DND-41 (cell line): ENCODE results near the gene TTC38.

Source experiments
- ATAC-seq: fragments of 200-7000 bp; cut with Tn5 transposase; 3 replicates; pipeline ENCODE4 v1.9.1; 2021; ENCODE audit warnings: low read depth; ENCODE audit not compliant: insufficient read depth
- DNase-seq: peaks from one replicate; pipeline ENCODE4 v3.0.0-alpha.2; 2020
- H2AFZ ChIP-seq: 2 replicates; pipeline ENCODE4 v1.6.0; 2012; ENCODE audit warnings: low read depth, low read length
- H3K27ac ChIP-seq: 2 replicates; pipeline ENCODE4 v1.5.1; 2012; ENCODE audit warnings: low read length, inconsistent platforms
- H3K27me3 ChIP-seq: fragments of 200-600 bp; sonication (generic); 2 replicates; pipeline ENCODE4 v1.6.0; 2012; ENCODE audit warnings: low read length, mild to moderate bottlenecking, inconsistent platforms; ENCODE audit not compliant: insufficient read depth, poor library complexity
- H3K36me3 ChIP-seq: 2 replicates; pipeline ENCODE4 v1.5.1; 2012; ENCODE audit warnings: low read length, inconsistent platforms; ENCODE audit not compliant: insufficient read depth
- H3K4me1 ChIP-seq: 2 replicates; pipeline ENCODE4 v1.5.1; 2012; ENCODE audit warnings: mild to moderate bottlenecking, low read length; ENCODE audit not compliant: insufficient read depth
- H3K4me2 ChIP-seq: 2 replicates; pipeline ENCODE4 v1.6.0; 2012; ENCODE audit warnings: mild to moderate bottlenecking, moderate library complexity, low read length, inconsistent platforms; ENCODE audit not compliant: insufficient read depth
- H3K4me3 ChIP-seq, 2 experiments: fragments of 200-600 bp in 1 of 2; shearing (Covaris generic) in 1 of 2; 2 replicates each; pipeline ENCODE4 v1.5.1; 2012 to 2016; ENCODE audit warnings: inconsistent platforms in 2 of 2, low read length in 2 of 2, mild to moderate bottlenecking in 2 of 2, low read depth in 1 of 2, moderate library complexity in 1 of 2
- H3K79me2 ChIP-seq: 2 replicates; pipeline ENCODE4 v1.6.0; 2012; ENCODE audit warnings: low read length, inconsistent platforms; ENCODE audit not compliant: insufficient read depth
- H3K9ac ChIP-seq: 2 replicates; pipeline ENCODE4 v1.6.0; 2012; ENCODE audit warnings: low read depth, mild to moderate bottlenecking, inconsistent platforms, low read length, moderate library complexity
- H3K9me3 ChIP-seq: 2 replicates; pipeline ENCODE4 v1.5.1; 2012; ENCODE audit warnings: low read length, moderate library complexity, mild to moderate bottlenecking, inconsistent platforms; ENCODE audit not compliant: insufficient read depth, severe bottlenecking
- H4K20me1 ChIP-seq: 2 replicates; pipeline ENCODE4 v1.6.0; 2012; ENCODE audit warnings: low read length; ENCODE audit not compliant: insufficient read depth
- CTCF ChIP-seq: IDR thresholded peaks from 2 replicates; pipeline ENCODE4 v1.5.1; 2012; ENCODE audit warnings: borderline replicate concordance, low read length, moderate library complexity, mild to moderate bottlenecking; ENCODE audit not compliant: poor library complexity, severe bottlenecking; ENCODE audit errors: extremely low read depth
- EZH2 ChIP-seq: IDR thresholded peaks from 3 replicates; pipeline ENCODE4 v1.6.1; 2012; ENCODE audit warnings: borderline replicate concordance, low read depth, mild to moderate bottlenecking, moderate library complexity, low read length, inconsistent platforms; ENCODE audit not compliant: severe bottlenecking

TTC38 gene

DNA sequence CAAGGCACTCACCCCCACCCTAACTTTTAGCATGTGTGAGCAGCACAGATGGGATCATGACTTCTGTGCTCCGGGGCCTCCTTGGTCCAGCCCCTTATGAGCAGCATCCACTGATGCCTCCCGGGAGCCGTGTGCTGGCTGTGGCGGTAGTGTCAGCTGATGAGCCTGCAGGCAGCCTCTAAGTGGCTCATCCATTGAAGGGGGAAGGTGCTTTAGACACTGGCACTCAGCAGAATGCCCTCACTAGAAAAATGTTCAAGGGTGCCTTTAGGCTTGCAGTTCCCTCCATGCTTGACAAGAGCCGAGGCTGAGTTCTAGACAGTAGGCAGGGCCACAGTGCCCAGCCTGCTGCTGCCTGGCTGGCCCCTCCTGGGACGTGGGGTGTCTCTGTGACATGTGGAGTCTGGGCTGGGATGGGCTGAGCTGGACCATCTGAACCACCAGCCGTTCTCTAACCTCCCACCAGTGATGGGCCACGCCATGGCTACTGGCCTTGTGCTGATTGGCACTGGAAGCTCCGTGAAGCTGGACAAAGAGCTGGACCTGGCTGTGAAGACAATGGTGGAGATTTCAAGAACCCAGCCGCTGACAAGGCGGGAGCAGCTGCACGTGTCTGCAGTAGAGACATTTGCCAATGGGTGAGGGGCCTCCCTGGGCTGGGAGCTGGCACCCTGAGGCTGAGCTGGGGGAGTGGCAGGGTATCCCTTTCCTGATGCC lies 5.8 kb downstream of the TTC38 start:
- H3K4me2 ChIP-seq: no peak overlapping the region
- no peaks in the 10 kb centered on the region for H3K27me3 ChIP-seq
- no peak for ATAC-seq
- H3K27ac ChIP-seq: no peak overlapping the region
- H4K20me1 ChIP-seq: no peaks in the 10 kb centered on the region
- DNase-seq: no peak
- TF ChIP-seq CTCF (no peak), EZH2 (no peak)
- H3K4me3 ChIP-seq: no peak overlapping the region
- peaks cover 15% of the 10 kb centered on the region for H3K4me1 ChIP-seq
- H3K36me3 ChIP-seq: peaks cover 58% of the 10 kb centered on the region
- H3K9ac ChIP-seq: no peak overlapping the region
- no peaks in the 10 kb centered on the region; the same call in 1 of the 2 replicates for H3K79me2 ChIP-seq
- H3K9me3 ChIP-seq: no peaks in the 10 kb centered on the region
- H2AFZ ChIP-seq: no peak overlapping the region

DNA sequence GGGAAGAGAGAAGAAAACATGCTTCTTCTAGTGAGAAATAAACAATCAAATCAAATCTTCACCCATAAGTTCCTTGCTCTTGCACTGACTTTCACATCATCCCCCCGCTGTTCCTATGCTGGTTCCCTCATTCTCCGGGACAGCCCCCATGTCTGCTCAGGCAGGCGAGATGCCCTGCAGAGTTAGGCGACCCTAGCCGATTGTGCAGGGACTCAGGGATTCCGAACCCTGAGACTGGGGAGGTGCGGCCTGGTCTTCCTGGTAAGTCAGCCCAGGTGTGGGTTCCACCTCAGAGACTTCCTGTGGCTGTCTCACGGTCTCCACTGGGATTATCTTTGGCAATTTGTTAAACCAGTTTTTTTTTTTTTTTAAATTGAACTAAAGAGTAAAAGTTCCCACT lies 6.6 kb downstream of the TTC38 start:
- no peak overlapping the region for H3K4me3 ChIP-seq
- no peaks in the 10 kb centered on the region for H4K20me1 ChIP-seq
- no peak overlapping the region for H3K4me2 ChIP-seq
- H3K9me3 ChIP-seq: no peaks in the 10 kb centered on the region
- no peaks in the 10 kb centered on the region; the same call in 1 of the 2 replicates for H3K79me2 ChIP-seq
- DNase-seq (no peak), ATAC-seq (no peak)
- no peaks in the 10 kb centered on the region for H3K27me3 ChIP-seq
- H3K9ac ChIP-seq: no peak overlapping the region
- no peak overlapping the region for H2AFZ ChIP-seq
- H3K4me1 ChIP-seq: peaks cover 8% of the 10 kb centered on the region
- TF ChIP-seq EZH2 (no peak), CTCF (no peak)
- H3K27ac ChIP-seq: no peak overlapping the region
- peaks cover 63% of the 10 kb centered on the region for H3K36me3 ChIP-seq

DNA sequence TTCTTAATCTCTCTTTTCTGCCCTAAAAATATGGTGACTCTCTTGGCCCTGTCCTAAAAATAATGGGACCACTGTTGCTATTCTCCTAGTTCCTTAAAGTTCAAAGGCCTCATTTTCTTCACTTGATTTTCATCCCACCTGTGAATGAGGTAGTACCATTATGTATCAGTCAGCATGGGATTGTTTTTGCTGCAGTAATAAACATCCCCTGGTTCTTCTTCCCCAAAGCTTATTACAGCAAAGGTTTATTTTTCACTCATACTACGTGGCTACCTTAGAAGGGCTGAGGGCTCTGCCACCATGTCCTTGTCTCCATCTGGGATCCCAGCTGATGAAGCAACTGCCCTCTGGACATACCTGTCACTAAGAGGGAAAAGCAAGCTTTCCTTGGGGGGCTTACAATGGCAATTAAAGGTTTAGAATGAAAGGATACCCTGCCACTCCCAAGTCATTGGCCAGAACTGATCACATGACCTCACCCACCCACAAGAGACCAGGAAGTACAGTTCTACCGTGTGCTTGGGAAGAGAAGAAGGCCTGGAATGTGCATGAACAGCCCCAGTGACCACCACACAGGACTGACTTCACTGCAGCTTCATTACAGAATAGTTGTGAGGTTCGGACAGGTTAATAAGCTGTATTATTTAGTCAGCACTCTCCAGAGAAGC lies 7.8 kb downstream of the TTC38 start:
- H3K4me3 ChIP-seq: no peak overlapping the region
- no peak for TF ChIP-seq EZH2
- no peak for TF ChIP-seq CTCF
- 0 out of 2 replicates have a peak overlapping the region, but pooled peaks have one; percentile 1 for H3K27ac ChIP-seq
- no peaks in the 10 kb centered on the region for H3K4me1 ChIP-seq
- peaks cover 74% of the 10 kb centered on the region for H3K36me3 ChIP-seq
- H3K9me3 ChIP-seq: no peaks in the 10 kb centered on the region
- H3K79me2 ChIP-seq: no peaks in the 10 kb centered on the region
- H2AFZ ChIP-seq: no peak overlapping the region
- ATAC-seq (peak; percentile 64; the same call in 2 of the 3 replicates), DNase-seq (no peak)
- H4K20me1 ChIP-seq: no peaks in the 10 kb centered on the region; the same call in 1 of the 2 replicates
- H3K4me2 ChIP-seq: no peak overlapping the region
- no peak overlapping the region for H3K9ac ChIP-seq
- H3K27me3 ChIP-seq: no peaks in the 10 kb centered on the region
